ENCODE results near the gene ABTB2. TPM values are rescaled to one million over a fixed set of nuclear protein-coding genes. Genes with fewer than 3 reads are reported as not detected.
"Not testable (repeated sequence)": the region's sequence is repeated elsewhere in the genome, so short reads cannot be mapped to it uniquely, and the experiment has no call there.

ABTB2 gene
- total RNA-seq, 3 donors from 2014 or later = 7.7 to 9.0 (median 8.6) TPM

GRCh38 chr11:34185926-34186841, 171.6 kb downstream of the ABTB2 start:
- no peaks in the 10 kb centered on the region for H3K9me3 Mint-ChIP-seq
- ATAC-seq (no peak), DNase-seq (no peak)
- no peak overlapping the region for H3K4me3 Mint-ChIP-seq
- H3K27me3 Mint-ChIP-seq (ENCODE audit: low read depth) = no peaks in the 10 kb centered on the region
- H3K4me1 Mint-ChIP-seq (ENCODE audit: low read depth) = no peaks in the 10 kb centered on the region
- no peaks in the 10 kb centered on the region for H3K36me3 Mint-ChIP-seq (ENCODE audit: insufficient read depth)

DNA sequence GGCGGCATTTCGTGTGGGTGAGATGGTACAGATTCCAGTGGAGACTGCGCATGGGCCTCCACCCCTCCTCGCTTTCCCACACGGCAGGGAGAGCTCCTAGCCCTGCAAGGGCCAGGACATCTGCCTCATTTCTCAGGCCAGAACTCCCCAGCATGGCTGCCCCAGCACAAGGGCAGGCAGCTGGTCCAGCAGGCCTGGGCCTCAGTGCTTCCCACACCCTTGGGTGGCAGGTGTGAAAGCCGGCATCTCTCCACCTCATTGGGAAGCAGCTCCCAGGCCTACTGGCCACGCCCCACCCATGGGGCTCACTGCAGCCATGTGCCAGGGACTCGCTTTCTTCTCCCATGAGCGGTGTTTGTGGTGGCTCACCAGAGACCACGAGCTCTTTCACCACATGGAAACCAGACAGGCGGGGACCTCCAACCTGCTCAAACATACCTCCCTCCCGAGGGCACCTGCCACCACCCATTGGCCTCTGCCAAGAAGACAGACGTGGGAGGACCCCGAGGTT, 173.2 kb downstream of the ABTB2 start:
- Mint-ChIP-seq H3K27me3 (ENCODE audit: low read depth) (no peaks in the 10 kb centered on the region), H3K4me3 (no peak overlapping the region), H3K36me3 (ENCODE audit: insufficient read depth) (no peaks in the 10 kb centered on the region), H3K9me3 (no peaks in the 10 kb centered on the region), H3K4me1 (ENCODE audit: low read depth) (no peaks in the 10 kb centered on the region)
- no peak for DNase-seq
- no peak for ATAC-seq

DNA sequence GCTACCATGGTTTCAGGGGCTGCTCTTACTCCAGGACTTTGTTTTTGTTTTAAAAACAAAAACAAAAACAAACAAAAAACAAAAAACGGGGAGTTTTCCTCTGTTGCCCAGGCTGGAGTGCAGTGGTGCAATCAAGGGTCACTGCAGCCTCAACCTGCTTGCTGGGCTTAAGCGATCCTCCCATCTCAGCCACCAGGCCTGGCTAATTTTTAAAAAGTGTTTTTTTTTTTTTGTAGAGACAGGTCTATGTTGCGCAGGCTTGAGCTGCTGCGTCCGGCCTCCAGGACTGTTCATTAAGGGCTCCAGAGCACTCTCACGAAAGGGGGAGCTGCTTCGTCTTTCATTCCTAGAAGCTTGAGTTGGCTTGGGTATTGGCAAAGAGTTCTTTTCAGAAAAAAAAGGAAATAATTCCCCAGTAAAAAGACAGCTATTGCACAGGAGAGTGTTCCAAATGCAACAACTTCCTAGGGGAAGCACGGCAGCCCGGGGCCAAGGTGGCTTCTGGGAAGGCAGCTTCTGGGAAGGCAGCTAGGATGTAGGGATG, 173.9 kb downstream of the ABTB2 start:
- ATAC-seq (no peak), DNase-seq (no peak)
- no peaks in the 10 kb centered on the region for H3K36me3 Mint-ChIP-seq (ENCODE audit: insufficient read depth)
- H3K4me1 Mint-ChIP-seq (ENCODE audit: low read depth) = no peaks in the 10 kb centered on the region
- H3K9me3 Mint-ChIP-seq = no peaks in the 10 kb centered on the region
- no peaks in the 10 kb centered on the region for H3K27me3 Mint-ChIP-seq (ENCODE audit: low read depth)
- H3K4me3 Mint-ChIP-seq = no peak overlapping the region

- Mint-ChIP-seq H3K27me3 (ENCODE audit: low read depth) (no peaks in the 10 kb centered on the region), H3K4me1 (ENCODE audit: low read depth) (no peaks in the 10 kb centered on the region), H3K4me3 (no peak overlapping the region), H3K9me3 (no peaks in the 10 kb centered on the region), H3K36me3 (ENCODE audit: insufficient read depth) (no peaks in the 10 kb centered on the region)
- DNase-seq (no peak), ATAC-seq (peak; percentile 20 to 40)
Observed at GRCh38 chr11:34182921-34183685, 174.7 kb downstream of the ABTB2 start.

- no peaks in the 10 kb centered on the region for H3K36me3 Mint-ChIP-seq (ENCODE audit: insufficient read depth)
- H3K27me3 Mint-ChIP-seq (ENCODE audit: low read depth) = no peaks in the 10 kb centered on the region
Observed at GRCh38 chr11:34182425-34182824, 175.4 kb downstream of the ABTB2 start.

DNA sequence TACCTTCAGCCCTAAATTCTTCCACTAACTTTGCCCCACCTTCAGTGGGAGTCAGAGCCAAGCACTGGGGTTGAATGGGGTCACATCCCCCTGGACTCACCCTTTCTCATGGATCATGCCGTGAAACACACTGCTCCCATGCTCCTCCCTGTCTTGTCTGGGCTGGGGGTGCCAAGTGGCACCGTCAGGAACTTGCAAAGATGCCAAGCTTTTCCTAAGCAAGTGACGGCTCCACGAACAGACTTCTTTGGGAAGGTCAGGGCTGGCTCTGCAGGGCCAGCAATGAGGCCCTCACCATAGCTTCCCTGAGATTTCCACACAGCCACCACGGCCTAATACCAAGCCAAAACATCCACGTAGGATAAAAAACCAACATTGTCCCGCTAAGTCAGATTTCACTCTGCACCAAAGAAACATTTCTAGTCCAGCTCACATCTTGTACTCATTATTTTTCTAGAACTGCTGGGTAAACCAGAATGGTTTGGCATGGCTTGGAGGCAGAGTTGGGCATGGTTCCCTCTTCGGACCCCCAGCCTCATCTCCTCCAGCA, 175.9 kb downstream of the ABTB2 start:
- DNase-seq = no peak
- no peak for ATAC-seq
- Mint-ChIP-seq H3K4me3 (no peak overlapping the region), H3K9me3 (no peaks in the 10 kb centered on the region), H3K36me3 (ENCODE audit: insufficient read depth) (no peaks in the 10 kb centered on the region), H3K27me3 (ENCODE audit: low read depth) (no peaks in the 10 kb centered on the region), H3K4me1 (ENCODE audit: low read depth) (no peaks in the 10 kb centered on the region)

More at GRCh38 chr11:34182425-34182824, 175.4 kb downstream of the ABTB2 start:
- no peak for DNase-seq
- no peaks in the 10 kb centered on the region for H3K4me1 Mint-ChIP-seq (ENCODE audit: low read depth)
- ATAC-seq = no peak
- H3K4me3 Mint-ChIP-seq = no peak overlapping the region
- H3K9me3 Mint-ChIP-seq = no peaks in the 10 kb centered on the region

GRCh38 chr11:34181251-34181650, 176.6 kb downstream of the ABTB2 start:
- H3K27me3 Mint-ChIP-seq (ENCODE audit: low read depth) = peaks cover 1% of the 10 kb centered on the region
- DNase-seq (no peak), ATAC-seq (no peak)
- no peaks in the 10 kb centered on the region for H3K9me3 Mint-ChIP-seq
- no peaks in the 10 kb centered on the region for H3K36me3 Mint-ChIP-seq (ENCODE audit: insufficient read depth)
- no peak overlapping the region for H3K4me3 Mint-ChIP-seq
- H3K4me1 Mint-ChIP-seq (ENCODE audit: low read depth) = no peaks in the 10 kb centered on the region

DNA sequence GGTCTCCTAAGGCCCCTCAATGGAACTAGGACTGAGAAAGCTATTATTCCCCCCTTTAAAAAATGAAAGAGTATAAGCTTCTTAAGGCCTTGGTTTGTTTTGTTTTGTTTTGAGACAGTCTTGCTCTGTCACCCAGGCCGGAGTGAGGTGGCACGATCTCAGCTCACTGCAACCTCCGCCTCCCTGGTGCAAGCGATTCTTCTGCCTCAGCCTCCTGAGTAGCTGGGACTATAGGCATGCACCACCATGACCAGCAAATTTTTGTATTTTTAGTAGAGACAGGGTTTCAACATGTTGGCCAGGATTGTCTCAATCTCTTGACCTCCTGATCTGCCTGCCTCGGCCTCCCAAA, 177.0 kb downstream of the ABTB2 start:
- not testable (repeated sequence) for ATAC-seq, H3K4me3 Mint-ChIP-seq

DNA sequence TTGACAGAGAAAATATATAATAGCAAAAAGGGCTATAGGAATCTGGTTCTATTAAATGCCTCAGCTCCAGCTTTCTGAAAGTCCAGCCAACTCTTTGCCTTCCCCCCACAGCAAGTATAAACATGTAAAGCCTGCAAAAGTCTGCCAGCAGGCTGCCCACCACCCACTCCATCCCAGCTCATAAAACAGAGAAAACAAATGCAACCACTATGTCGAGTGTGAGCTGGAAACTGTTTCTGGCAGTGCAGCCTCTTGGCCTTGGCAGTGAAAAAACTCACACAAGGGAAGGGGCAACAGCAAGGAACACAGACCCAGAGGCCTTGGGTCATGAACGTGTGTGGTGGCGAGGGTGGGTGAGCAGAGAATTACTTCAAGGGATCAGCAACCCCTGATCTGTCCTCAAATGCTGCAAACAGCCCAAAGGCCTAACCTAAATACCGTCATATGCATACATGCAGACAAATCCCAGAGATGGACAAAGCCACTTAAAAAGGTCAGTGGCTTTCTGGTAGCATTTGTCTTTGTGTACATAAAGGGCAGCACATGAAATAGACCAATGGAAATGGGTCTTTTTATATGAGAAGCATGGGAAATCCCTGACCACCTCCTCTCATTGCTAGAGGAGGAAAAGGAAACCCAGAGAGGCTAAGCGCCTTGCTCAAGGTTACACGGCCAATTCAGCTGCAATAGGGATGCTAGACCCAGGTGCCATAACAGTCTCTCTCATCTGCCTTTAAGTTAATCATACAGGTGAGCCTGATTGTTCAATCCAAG, 177.6 kb downstream of the ABTB2 start:
- H3K4me3 Mint-ChIP-seq = no peak overlapping the region
- H3K4me1 Mint-ChIP-seq (ENCODE audit: low read depth) = no peaks in the 10 kb centered on the region
- no peaks in the 10 kb centered on the region for H3K9me3 Mint-ChIP-seq
- no peak for DNase-seq
- no peak for ATAC-seq
- no peaks in the 10 kb centered on the region for H3K36me3 Mint-ChIP-seq (ENCODE audit: insufficient read depth)
- H3K27me3 Mint-ChIP-seq (ENCODE audit: low read depth) = peaks cover 2% of the 10 kb centered on the region

More for the DNA sequence above, 177.0 kb downstream of the ABTB2 start:
- H3K36me3 Mint-ChIP-seq (ENCODE audit: insufficient read depth); DNase-seq; H3K9me3 Mint-ChIP-seq; H3K27me3 Mint-ChIP-seq (ENCODE audit: low read depth); H3K4me1 Mint-ChIP-seq (ENCODE audit: low read depth): not testable (repeated sequence)

- Mint-ChIP-seq H3K27me3 (ENCODE audit: low read depth) (peaks cover 2% of the 10 kb centered on the region), H3K36me3 (ENCODE audit: insufficient read depth) (no peaks in the 10 kb centered on the region), H3K4me1 (ENCODE audit: low read depth) (peaks cover 5% of the 10 kb centered on the region), H3K9me3 (no peaks in the 10 kb centered on the region), H3K4me3 (no peak overlapping the region)
- ATAC-seq (no peak), DNase-seq (no peak)
Observed at GRCh38 chr11:34179026-34179675, 178.7 kb downstream of the ABTB2 start.

GRCh38 chr11:34178209-34178821, 179.5 kb downstream of the ABTB2 start:
- H3K4me3 Mint-ChIP-seq = no peak overlapping the region
- no peaks in the 10 kb centered on the region for H3K36me3 Mint-ChIP-seq (ENCODE audit: insufficient read depth)
- H3K9me3 Mint-ChIP-seq = no peaks in the 10 kb centered on the region
- peaks cover 8% of the 10 kb centered on the region for H3K4me1 Mint-ChIP-seq (ENCODE audit: low read depth)
- no peak for DNase-seq
- ATAC-seq = no peak
- peaks cover 2% of the 10 kb centered on the region for H3K27me3 Mint-ChIP-seq (ENCODE audit: low read depth)

DNA sequence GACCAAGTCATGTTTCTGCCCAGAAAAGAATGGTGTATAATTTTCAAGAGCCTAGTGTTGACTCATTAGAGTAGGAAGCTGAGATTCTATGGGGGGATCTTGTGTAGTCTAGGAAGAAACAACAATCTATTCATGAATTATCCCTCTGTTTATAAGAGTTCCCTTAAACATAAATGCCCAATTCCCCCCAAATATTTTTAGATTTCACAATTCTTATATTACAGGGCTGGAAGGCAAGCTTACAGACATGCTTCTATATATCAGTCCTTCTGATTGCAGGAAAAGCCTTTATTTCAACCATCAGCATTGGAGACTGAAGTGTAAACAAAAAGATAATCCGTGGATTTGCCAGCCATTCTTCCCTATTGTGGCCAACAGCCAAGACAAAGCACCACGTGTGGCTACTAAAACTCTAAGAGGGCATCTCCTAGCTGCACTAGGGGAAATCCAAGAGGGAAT, 181.0 kb downstream of the ABTB2 start:
- H3K27me3 Mint-ChIP-seq (ENCODE audit: low read depth) = peaks cover 2% of the 10 kb centered on the region
- ATAC-seq = no peak
- H3K36me3 Mint-ChIP-seq (ENCODE audit: insufficient read depth) = no peaks in the 10 kb centered on the region
- DNase-seq = no peak
- H3K4me1 Mint-ChIP-seq (ENCODE audit: low read depth) = peaks cover 8% of the 10 kb centered on the region
- H3K4me3 Mint-ChIP-seq = no peak overlapping the region
- H3K9me3 Mint-ChIP-seq = no peaks in the 10 kb centered on the region

Data from activated T-cell treated with anti-CD3 and anti-CD28 coated beads, Interleukin-2, amount 50 U/mL, for 4 hours (primary cell).